Kidney epithelial cell (primary cell): ENCODE results near the gene STAT2. TPM values are rescaled to one million over a fixed set of nuclear protein-coding genes. Genes with fewer than 3 reads are reported as not detected.
A peak's percentile ranks its signal among the peaks of the same experiment; 100 is the strongest.
"Not testable (repeated sequence)": the region's sequence is repeated elsewhere in the genome, so short reads cannot be mapped to it uniquely, and the experiment has no call there.

Experiments
- DNase-seq: peaks from one replicate; pipeline ENCODE4 v3.0.0-alpha.2; 2010; ENCODE audit warnings: low read depth
- H3K27me3 ChIP-seq: 2 replicates; pipeline ENCODE4 v1.6.0; 2011; ENCODE audit warnings: low read length; ENCODE audit not compliant: control insufficient read depth, insufficient read depth
- H3K36me3 ChIP-seq: 2 replicates; pipeline ENCODE4 v1.5.1; 2011; ENCODE audit warnings: low read length; ENCODE audit not compliant: control insufficient read depth, insufficient read depth
- H3K4me3 ChIP-seq: 2 replicates; pipeline ENCODE4 v1.5.1; 2011; ENCODE audit warnings: low read depth, mild to moderate bottlenecking, control low read depth, low read length
- total RNA-seq: library from RNA; depleted of rRNA; stranded (reverse); fragments of >200 nt; gene quantifications from 2 replicates; pipeline ENCODE4 v1.2.3, GENCODE V29; 2015
- TF ChIP-seq, protein P1 (sequence below): IDR thresholded peaks from 2 replicates; pipeline ENCODE4 v1.5.1; 2011; ENCODE audit warnings: mild to moderate bottlenecking, moderate library complexity, low read length, control low read depth, inconsistent platforms; ENCODE audit not compliant: insufficient read depth, poor library complexity, severe bottlenecking

STAT2 gene
- total RNA-seq, 1 donor from 2014 or later: 125 TPM

DNA sequence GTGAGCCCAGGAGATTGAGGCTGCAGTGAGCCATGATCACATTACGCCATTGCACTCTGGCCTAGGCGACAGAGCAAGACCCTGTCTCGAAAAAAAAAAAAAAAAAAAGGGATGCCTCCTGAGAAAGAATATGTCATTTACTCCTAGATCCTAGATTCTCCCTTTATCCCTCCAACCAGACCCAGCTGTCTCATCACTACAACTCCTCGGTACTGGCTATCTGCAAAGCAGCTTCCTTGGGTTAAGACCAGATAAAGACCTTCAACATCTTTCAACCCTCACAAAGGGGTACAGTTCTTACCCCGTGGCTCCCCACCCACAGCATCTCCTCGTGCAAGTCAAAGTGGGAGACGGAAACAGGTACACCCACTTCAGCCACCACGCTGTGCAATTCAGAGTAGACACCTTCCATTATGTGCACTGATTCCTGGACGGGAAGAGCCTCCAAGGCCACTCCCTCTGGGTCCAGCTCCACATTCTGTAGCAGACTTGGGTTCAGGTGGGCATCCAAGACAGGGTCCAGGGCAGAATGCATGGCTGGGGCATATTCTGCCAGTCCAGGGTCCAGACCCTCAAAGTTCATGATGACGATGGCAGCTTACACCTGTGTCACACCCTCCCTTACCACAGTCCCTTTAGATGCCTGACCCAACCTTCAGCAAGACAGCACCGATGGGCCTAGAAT is 27.3 kb downstream of the STAT2 start:
- no peak for DNase-seq

DNA sequence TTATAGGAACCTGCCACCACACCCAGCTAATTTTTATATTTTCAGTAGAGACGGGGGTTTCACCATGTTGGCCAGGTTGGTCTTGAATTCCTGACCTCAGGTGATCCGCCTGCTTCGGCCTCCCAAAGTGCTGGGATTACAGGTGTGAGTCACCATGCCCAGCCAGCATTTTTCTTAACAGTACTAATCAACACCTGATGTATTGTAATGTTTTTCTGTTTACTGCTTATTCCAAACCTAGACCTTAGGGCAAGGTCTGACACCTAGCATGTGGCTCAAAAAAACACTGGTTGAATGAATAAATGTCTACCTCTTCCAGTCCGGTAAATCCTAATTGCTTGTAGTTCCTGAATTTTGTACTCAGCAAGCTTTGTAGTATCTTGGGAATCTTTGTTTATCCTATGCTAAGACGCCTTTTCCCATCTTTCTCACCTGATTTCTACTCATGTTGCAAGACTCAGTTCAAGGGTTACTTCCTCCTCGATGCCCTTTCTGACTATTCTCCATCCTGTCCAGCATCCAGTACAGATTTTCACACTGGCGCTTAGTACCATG is 28.9 kb downstream of the STAT2 start:
- TF ChIP-seq, protein P1, sequence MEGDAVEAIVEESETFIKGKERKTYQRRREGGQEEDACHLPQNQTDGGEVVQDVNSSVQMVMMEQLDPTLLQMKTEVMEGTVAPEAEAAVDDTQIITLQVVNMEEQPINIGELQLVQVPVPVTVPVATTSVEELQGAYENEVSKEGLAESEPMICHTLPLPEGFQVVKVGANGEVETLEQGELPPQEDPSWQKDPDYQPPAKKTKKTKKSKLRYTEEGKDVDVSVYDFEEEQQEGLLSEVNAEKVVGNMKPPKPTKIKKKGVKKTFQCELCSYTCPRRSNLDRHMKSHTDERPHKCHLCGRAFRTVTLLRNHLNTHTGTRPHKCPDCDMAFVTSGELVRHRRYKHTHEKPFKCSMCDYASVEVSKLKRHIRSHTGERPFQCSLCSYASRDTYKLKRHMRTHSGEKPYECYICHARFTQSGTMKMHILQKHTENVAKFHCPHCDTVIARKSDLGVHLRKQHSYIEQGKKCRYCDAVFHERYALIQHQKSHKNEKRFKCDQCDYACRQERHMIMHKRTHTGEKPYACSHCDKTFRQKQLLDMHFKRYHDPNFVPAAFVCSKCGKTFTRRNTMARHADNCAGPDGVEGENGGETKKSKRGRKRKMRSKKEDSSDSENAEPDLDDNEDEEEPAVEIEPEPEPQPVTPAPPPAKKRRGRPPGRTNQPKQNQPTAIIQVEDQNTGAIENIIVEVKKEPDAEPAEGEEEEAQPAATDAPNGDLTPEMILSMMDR: no peak
- Histone ChIP-seq H3K27me3 (no peaks in the 10 kb centered on the region), H3K36me3 (no peaks in the 10 kb centered on the region), H3K4me3 (no peak overlapping the region)
- DNase-seq: no peak

More for the DNA sequence above, 27.3 kb downstream of the STAT2 start:
- TF ChIP-seq, protein P1: no peak
- Histone ChIP-seq H3K27me3 (no peaks in the 10 kb centered on the region), H3K4me3 (peak overlapping the region; percentile 56), H3K36me3 (no peaks in the 10 kb centered on the region)

DNA sequence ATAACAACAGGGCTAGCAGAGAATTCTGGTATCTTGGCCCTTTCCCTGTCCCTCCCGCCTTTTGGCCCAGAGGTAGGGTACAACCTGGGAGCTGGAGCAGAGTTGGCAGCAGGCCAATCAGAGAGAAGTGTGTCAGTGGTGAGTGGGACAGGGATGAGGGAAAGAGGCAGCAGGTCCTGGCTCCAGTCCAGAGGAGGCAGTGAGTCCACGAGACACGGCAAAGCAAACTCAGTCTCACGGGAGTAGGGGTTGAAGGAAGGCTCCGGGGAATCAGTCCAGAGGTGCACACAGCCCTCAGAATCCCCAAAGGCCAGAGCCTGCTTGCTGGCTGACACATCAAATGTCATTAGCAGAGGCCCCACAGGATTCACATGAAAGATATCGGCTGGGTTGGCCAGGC is 33.4 kb downstream of the STAT2 start:
- Histone ChIP-seq H3K27me3 (no peaks in the 10 kb centered on the region), H3K36me3 (peaks cover 3% of the 10 kb centered on the region), H3K4me3 (no peak overlapping the region)
- DNase-seq: no peak
- TF ChIP-seq, protein P1: no peak

DNA sequence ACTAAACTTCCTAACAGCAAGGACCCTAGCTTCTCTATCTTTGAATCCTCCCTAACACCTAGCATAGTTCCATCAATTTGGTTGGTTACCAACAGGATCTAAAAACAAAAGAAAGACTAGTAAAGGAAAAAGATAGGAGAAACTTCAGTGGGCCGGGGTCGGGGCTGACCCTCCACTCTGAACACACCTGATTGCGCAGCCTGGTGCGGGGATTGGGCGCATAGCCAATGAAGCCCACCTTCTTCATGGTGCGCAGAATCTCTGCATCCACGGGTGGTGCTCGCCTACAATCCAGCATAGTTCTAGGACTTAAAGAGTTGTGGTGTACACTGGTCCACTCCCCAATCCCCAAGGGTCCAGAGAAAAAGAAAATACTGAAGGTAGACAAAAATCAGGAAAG is 33.8 kb downstream of the STAT2 start:
- Histone ChIP-seq H3K36me3 (peaks cover 3% of the 10 kb centered on the region), H3K4me3 (no peak overlapping the region), H3K27me3 (no peaks in the 10 kb centered on the region)
- DNase-seq: no peak
- TF ChIP-seq, protein P1: no peak

DNA sequence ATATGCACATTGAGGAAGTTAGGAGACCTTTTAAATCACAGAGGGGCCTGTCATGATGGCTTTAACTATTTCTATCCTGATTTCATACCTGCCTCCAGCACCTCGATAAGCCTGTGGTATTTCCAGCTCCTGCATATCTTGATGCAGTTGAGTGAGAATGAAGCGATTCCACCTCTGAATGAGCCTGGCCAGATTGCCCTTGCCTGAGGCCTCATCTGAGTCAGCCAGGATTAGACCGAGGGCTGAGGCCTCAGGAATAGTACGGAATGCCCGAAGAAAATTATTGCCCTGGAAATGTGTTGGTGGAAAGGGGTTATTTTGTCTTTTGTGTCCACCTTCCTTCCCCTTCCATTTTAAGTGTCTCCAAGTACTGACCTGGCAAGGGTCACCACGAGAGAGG is 35.7 kb downstream of the STAT2 start:
- DNase-seq: no peak
- TF ChIP-seq, protein P1: no peak
- H3K4me3 ChIP-seq: no peak overlapping the region
- peaks cover 3% of the 10 kb centered on the region for H3K36me3 ChIP-seq
- H3K27me3 ChIP-seq: no peaks in the 10 kb centered on the region

DNA sequence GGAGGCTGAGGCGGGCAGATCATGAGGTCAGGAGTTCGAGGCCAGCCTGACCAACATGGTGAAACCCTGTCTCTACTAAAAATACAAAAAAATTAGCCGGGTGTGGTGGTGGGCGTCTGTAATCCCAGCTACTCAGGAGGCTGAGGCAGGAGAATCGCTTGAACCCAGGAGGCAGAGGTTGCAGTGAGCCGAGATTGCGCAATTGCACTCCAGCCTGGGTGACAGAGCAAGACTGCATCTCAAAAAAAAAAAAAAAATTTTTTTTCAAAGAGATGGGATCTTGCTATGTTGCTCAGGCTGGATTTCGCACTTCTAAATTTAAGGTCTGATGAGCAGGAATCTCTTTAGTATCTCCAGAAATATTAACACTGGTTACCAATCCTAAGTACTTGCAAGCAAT is 38.3 kb downstream of the STAT2 start:
- DNase-seq, H3K4me3 ChIP-seq, H3K27me3 ChIP-seq, H3K36me3 ChIP-seq: not testable (repeated sequence)
